CD4-positive, CD25-positive, alpha-beta regulatory T cell (primary cell): ENCODE data around the gene DNAI7. TPM values are rescaled to one million over a fixed set of nuclear protein-coding genes. Genes with fewer than 3 reads are reported as not detected.
A peak's percentile ranks its signal among the peaks of the same experiment; 100 is the strongest.

Source experiments
- ATAC-seq, 2 donors: fragments of 150-1000 bp; cut with Tn5 transposase; one replicate each; pipeline ENCODE4 v1.10.0; 2021; ENCODE audit warnings: low read depth in 2 of 2, moderate number of reproducible peaks in 2 of 2, moderate library complexity in 1 of 2
- DNase-seq, 3 donors: peaks; one replicate each; pipeline versions ENCODE4 v3.0.0 to v3.0.0-alpha.2; 2012 to 2022; ENCODE audit warnings: mixed read lengths in 1 of 3
- H3K27ac ChIP-seq: one replicate; pipeline ENCODE4 v1.7.0; 2013; ENCODE audit warnings: mild to moderate bottlenecking, low read length; ENCODE audit not compliant: insufficient read depth, poor library complexity, severe bottlenecking
- H3K27me3 ChIP-seq: one replicate; pipeline ENCODE4 v1.7.0; 2013; ENCODE audit warnings: low read length; ENCODE audit not compliant: control insufficient read depth, insufficient read depth
- H3K36me3 ChIP-seq: one replicate; pipeline ENCODE4 v1.7.0; 2013; ENCODE audit warnings: mild to moderate bottlenecking, low read length, moderate library complexity; ENCODE audit not compliant: control insufficient read depth, insufficient read depth
- H3K4me1 ChIP-seq: 2 replicates; pipeline ENCODE4 v1.7.0; 2013; ENCODE audit warnings: mild to moderate bottlenecking, low read length; ENCODE audit not compliant: insufficient read depth, control insufficient read depth, poor library complexity, severe bottlenecking
- H3K4me3 ChIP-seq: one replicate; pipeline ENCODE4 v1.7.0; 2013; ENCODE audit warnings: low read depth, mild to moderate bottlenecking, low read length, moderate library complexity
- H3K9me3 ChIP-seq, 2 experiments: 1 replicate in 1 of 2; 2 replicates in 1 of 2; pipeline ENCODE4 v1.7.0; 2013; ENCODE audit warnings: low read length in 2 of 2, mild to moderate bottlenecking in 1 of 2, moderate library complexity in 1 of 2; ENCODE audit not compliant: control insufficient read depth in 2 of 2
- H3K27ac Mint-ChIP-seq, 3 donors: one replicate each; pipeline ENCODE4 v1.8.0; 2020 to 2022; ENCODE audit warnings: mild to moderate bottlenecking in 3 of 3, mixed read lengths in 3 of 3, moderate library complexity in 2 of 3
- H3K27me3 Mint-ChIP-seq: one replicate; pipeline ENCODE4 v1.8.0; 2022; ENCODE audit warnings: mild to moderate bottlenecking, mixed read lengths
- H3K36me3 Mint-ChIP-seq: one replicate; pipeline ENCODE4 v1.8.0; 2020; ENCODE audit warnings: mixed read lengths
- H3K4me1 Mint-ChIP-seq, 4 donors: one replicate each; pipeline ENCODE4 v1.8.0; 2020 to 2022; ENCODE audit warnings: mixed read lengths in 4 of 4, mild to moderate bottlenecking in 1 of 4
- H3K4me3 Mint-ChIP-seq, 4 donors: one replicate each; pipeline ENCODE4 v1.8.0; 2020 to 2022; ENCODE audit warnings: mild to moderate bottlenecking in 4 of 4, mixed read lengths in 4 of 4, moderate library complexity in 3 of 4
- H3K9me3 Mint-ChIP-seq, 7 donors: one replicate each; pipeline ENCODE4 v1.8.0; 2020 to 2022; ENCODE audit warnings: mixed read lengths in 7 of 7, mild to moderate bottlenecking in 3 of 7, moderate library complexity in 2 of 7
- polyA plus RNA-seq, 4 donors: library from polyadenylated mRNA; unstranded; fragments of 300-500 nt; fragmentation: Illumina TruSeq; gene quantifications; one replicate each; pipeline ENCODE4 v1.2.3, GENCODE V29; 2021
- total RNA-seq: library from RNA; stranded (reverse); gene quantifications from one replicate; pipeline ENCODE4 v1.2.3, GENCODE V29; 2022

Gene DNAI7
- total and polyA plus RNA-seq, 5 donors from 2014 or later: 0.07 to 0.25 TPM; not detected in 3

GRCh38 chr12:25208554-25208953 is 13.6 kb upstream of the DNAI7 start:
- no peak overlapping the region for H3K4me3 Mint-ChIP-seq
- no peak for ATAC-seq
- Histone ChIP-seq H3K36me3 (peaks cover 14% of the 10 kb centered on the region), H3K4me1 (no peaks in the 10 kb centered on the region), H3K4me3 (no peak overlapping the region), H3K27ac (no peak overlapping the region), H3K27me3 (no peaks in the 10 kb centered on the region), H3K9me3 (no peaks in the 10 kb centered on the region)
- H3K36me3 Mint-ChIP-seq: peaks cover 17% of the 10 kb centered on the region
- H3K4me1 Mint-ChIP-seq: peaks cover 0 to 12% (median 1%) of the 10 kb centered on the region in 4 donors
- H3K9me3 Mint-ChIP-seq: no peaks in the 10 kb centered on the region
- peak overlapping the region in 1 of 3 donors; percentile 64 for H3K27ac Mint-ChIP-seq
- H3K27me3 Mint-ChIP-seq: no peaks in the 10 kb centered on the region
- DNase-seq: no peak

GRCh38 chr12:25207846-25208245 is 12.9 kb upstream of the DNAI7 start:
- no peak overlapping the region for H3K27ac Mint-ChIP-seq

DNA sequence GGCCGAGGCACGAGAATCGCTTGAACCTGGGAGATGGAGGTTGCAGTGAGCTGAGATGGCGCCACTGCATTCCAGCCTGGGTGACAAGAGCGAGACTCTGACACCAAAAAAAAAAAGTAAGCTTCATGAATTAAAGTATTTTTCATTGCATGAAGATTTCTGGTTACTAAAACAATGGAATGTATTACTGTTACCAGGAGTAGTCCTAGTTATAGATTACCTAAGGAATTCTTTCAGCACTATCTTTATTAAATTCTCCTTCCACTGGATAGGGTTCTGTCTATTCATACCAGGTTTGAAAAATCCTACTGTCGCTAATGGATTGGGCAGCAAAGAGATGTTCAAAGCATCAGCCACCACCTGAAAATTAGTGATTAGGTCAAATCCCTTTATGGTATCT is 12.5 kb upstream of the DNAI7 start:
- Histone ChIP-seq H3K9me3 (no peaks in the 10 kb centered on the region), H3K4me1 (no peaks in the 10 kb centered on the region), H3K27me3 (no peaks in the 10 kb centered on the region), H3K36me3 (peaks cover 14% of the 10 kb centered on the region), H3K27ac (no peak overlapping the region), H3K4me3 (no peak overlapping the region)
- Mint-ChIP-seq H3K4me1 (peaks cover 0 to 18% (median 2%) of the 10 kb centered on the region in 4 donors), H3K27ac (no peak overlapping the region), H3K27me3 (no peaks in the 10 kb centered on the region), H3K9me3 (no peaks in the 10 kb centered on the region), H3K36me3 (peaks cover 19% of the 10 kb centered on the region), H3K4me3 (no peak overlapping the region)
- ATAC-seq (no peak), DNase-seq (no peak)

More at GRCh38 chr12:25207846-25208245, 12.9 kb upstream of the DNAI7 start:
- H3K4me3 ChIP-seq: no peak overlapping the region
- peaks cover 14% of the 10 kb centered on the region for H3K36me3 ChIP-seq
- no peaks in the 10 kb centered on the region for H3K4me1 ChIP-seq
- Mint-ChIP-seq H3K36me3 (peaks cover 17% of the 10 kb centered on the region), H3K4me1 (peaks cover 0 to 15% (median 1%) of the 10 kb centered on the region in 4 donors), H3K4me3 (no peak overlapping the region), H3K9me3 (no peaks in the 10 kb centered on the region), H3K27me3 (no peaks in the 10 kb centered on the region)
- no peaks in the 10 kb centered on the region for H3K27me3 ChIP-seq
- H3K27ac ChIP-seq: no peak overlapping the region
- DNase-seq (no peak), ATAC-seq (no peak)
- H3K9me3 ChIP-seq: no peaks in the 10 kb centered on the region

DNA sequence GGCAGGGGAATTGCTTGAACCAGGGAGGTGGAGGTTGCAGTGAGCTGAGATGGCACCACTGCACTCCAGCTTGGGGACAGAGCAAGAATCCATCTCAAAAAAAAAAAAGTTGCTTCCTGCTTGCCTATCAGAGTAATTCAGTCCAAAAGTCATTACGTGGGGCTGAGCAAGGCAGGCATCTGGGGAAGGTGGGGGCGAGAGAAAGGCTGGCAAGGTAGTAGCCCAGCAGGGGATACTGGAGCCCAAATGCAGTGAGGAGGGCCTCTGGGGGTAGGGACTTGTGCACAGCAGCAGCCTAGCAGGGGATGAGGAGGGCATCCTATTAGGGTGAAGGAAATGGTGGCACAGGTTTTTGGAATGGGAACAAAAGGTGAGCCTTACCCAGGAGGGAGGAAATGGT is 7.2 kb upstream of the DNAI7 start:
- no peaks in the 10 kb centered on the region for H3K27me3 Mint-ChIP-seq
- Histone ChIP-seq H3K4me3 (no peak overlapping the region), H3K27ac (no peak overlapping the region), H3K36me3 (peaks cover 6% of the 10 kb centered on the region), H3K9me3 (no peaks in the 10 kb centered on the region), H3K4me1 (no peaks in the 10 kb centered on the region), H3K27me3 (no peaks in the 10 kb centered on the region)
- peaks cover 19% of the 10 kb centered on the region for H3K36me3 Mint-ChIP-seq
- H3K4me3 Mint-ChIP-seq: no peak overlapping the region
- H3K9me3 Mint-ChIP-seq: no peaks in the 10 kb centered on the region
- peak overlapping the region in 1 of 3 donors; percentile 44 for H3K27ac Mint-ChIP-seq
- H3K4me1 Mint-ChIP-seq: peaks cover 13 to 37% (median 22%) of the 10 kb centered on the region in 4 donors
- no peak for DNase-seq
- no peak for ATAC-seq

GRCh38 chr12:25200703-25201102 is 5.7 kb upstream of the DNAI7 start:
- H3K27me3 Mint-ChIP-seq: no peaks in the 10 kb centered on the region
- DNase-seq (no peak), ATAC-seq (no peak)
- H3K4me1 Mint-ChIP-seq: peaks cover 24 to 45% (median 29%) of the 10 kb centered on the region in 4 donors
- H3K36me3 ChIP-seq: no peaks in the 10 kb centered on the region
- no peak overlapping the region for H3K4me3 Mint-ChIP-seq
- H3K27me3 ChIP-seq: no peaks in the 10 kb centered on the region
- no peaks in the 10 kb centered on the region for H3K9me3 Mint-ChIP-seq
- H3K4me3 ChIP-seq: no peak overlapping the region
- H3K4me1 ChIP-seq: peaks cover 3% of the 10 kb centered on the region
- peak overlapping the region in 1 of 3 donors; percentile 12 for H3K27ac Mint-ChIP-seq
- H3K36me3 Mint-ChIP-seq: peaks cover 16% of the 10 kb centered on the region
- no peak overlapping the region for H3K27ac ChIP-seq
- H3K9me3 ChIP-seq: no peaks in the 10 kb centered on the region

GRCh38 chr12:25197608-25198007 is 2.6 kb upstream of the DNAI7 start:
- Histone ChIP-seq H3K4me1 (peaks cover 14% of the 10 kb centered on the region), H3K9me3 (no peaks in the 10 kb centered on the region), H3K36me3 (no peaks in the 10 kb centered on the region), H3K27me3 (no peaks in the 10 kb centered on the region), H3K4me3 (no peak overlapping the region), H3K27ac (peak overlapping the region; percentile 15)
- H3K9me3 Mint-ChIP-seq: peaks cover 0 to 1% (median 0%) of the 10 kb centered on the region in 7 donors
- peaks cover 15% of the 10 kb centered on the region for H3K36me3 Mint-ChIP-seq
- ATAC-seq: no peak
- DNase-seq: no peak
- peak overlapping the region in 2 of 3 donors; percentile 56 to 60 for H3K27ac Mint-ChIP-seq
- peaks cover 30 to 58% (median 43%) of the 10 kb centered on the region in 4 donors for H3K4me1 Mint-ChIP-seq
- H3K4me3 Mint-ChIP-seq: peak overlapping the region in 1 of 4 donors; percentile 29
- H3K27me3 Mint-ChIP-seq: peaks cover 5% of the 10 kb centered on the region

- Histone ChIP-seq H3K4me1 (peaks cover 14% of the 10 kb centered on the region), H3K9me3 (no peaks in the 10 kb centered on the region), H3K27me3 (no peaks in the 10 kb centered on the region), H3K27ac (peak overlapping the region; percentile 91), H3K36me3 (no peaks in the 10 kb centered on the region), H3K4me3 (peak overlapping the region; percentile 94)
- peak overlapping the region; percentile 94 to 100 (median 99) for H3K27ac Mint-ChIP-seq
- peaks cover 5% of the 10 kb centered on the region for H3K27me3 Mint-ChIP-seq
- DNase-seq (no peak), ATAC-seq (no peak)
- peaks cover 19 to 47% (median 33%) of the 10 kb centered on the region in 4 donors for H3K4me1 Mint-ChIP-seq
- H3K4me3 Mint-ChIP-seq: peak overlapping the region; percentile 95 to 99 (median 98)
- peaks cover 0 to 1% (median 0%) of the 10 kb centered on the region in 7 donors for H3K9me3 Mint-ChIP-seq
- peaks cover 3% of the 10 kb centered on the region for H3K36me3 Mint-ChIP-seq
Observed at GRCh38 chr12:25194722-25195055, 271 bp downstream of the DNAI7 start.

GRCh38 chr12:25194214-25194613 is 746 bp downstream of the DNAI7 start:
- H3K9me3 Mint-ChIP-seq: peaks cover 0 to 1% (median 0%) of the 10 kb centered on the region in 7 donors
- Histone ChIP-seq H3K9me3 (no peaks in the 10 kb centered on the region), H3K27me3 (no peaks in the 10 kb centered on the region), H3K4me3 (peak overlapping the region; percentile 94), H3K36me3 (no peaks in the 10 kb centered on the region), H3K4me1 (peaks cover 14% of the 10 kb centered on the region), H3K27ac (peak overlapping the region; percentile 91)
- ATAC-seq: no peak
- H3K27ac Mint-ChIP-seq: peak overlapping the region in 2 of 3 donors; percentile 99 to 100
- H3K27me3 Mint-ChIP-seq: peaks cover 7% of the 10 kb centered on the region
- H3K36me3 Mint-ChIP-seq: no peaks in the 10 kb centered on the region
- DNase-seq: no peak
- peaks cover 19 to 47% (median 32%) of the 10 kb centered on the region in 4 donors for H3K4me1 Mint-ChIP-seq
- H3K4me3 Mint-ChIP-seq: peak overlapping the region; percentile 95 to 99 (median 98)
